ENCODE data around the gene TSPAN32.
"Not testable (repeated sequence)": the region's sequence is repeated elsewhere in the genome, so short reads cannot be mapped to it uniquely, and the experiment has no call there.

Gene TSPAN32

DNA sequence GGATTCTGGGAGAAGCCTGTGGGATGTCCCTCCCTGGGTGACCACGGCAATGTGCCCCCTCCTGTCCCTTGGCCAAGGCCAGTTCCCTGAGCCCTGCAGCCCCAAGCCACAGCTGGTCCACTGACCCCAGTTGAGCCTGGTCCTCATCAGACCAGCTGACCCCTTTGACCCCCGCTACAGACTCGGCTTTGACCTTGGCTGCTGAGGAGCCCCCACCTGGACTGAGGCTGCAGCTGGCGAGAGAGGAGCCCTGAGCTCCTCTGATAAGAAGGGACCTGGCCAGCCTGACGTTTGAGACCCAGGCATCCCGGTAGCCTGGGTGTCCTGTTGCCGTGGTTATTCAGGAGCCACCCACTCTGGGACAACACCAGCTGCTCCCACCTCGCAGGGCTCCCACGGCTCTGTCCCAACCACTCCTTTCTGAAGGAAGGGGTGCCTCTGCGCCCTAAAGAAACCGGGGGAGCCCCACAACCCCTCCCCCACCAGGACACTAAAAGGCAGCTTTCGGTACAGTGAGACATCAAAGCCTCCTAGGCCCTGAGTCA, 34.4 kb upstream of the TSPAN32 start:
- no peak for DNase-seq

DNA sequence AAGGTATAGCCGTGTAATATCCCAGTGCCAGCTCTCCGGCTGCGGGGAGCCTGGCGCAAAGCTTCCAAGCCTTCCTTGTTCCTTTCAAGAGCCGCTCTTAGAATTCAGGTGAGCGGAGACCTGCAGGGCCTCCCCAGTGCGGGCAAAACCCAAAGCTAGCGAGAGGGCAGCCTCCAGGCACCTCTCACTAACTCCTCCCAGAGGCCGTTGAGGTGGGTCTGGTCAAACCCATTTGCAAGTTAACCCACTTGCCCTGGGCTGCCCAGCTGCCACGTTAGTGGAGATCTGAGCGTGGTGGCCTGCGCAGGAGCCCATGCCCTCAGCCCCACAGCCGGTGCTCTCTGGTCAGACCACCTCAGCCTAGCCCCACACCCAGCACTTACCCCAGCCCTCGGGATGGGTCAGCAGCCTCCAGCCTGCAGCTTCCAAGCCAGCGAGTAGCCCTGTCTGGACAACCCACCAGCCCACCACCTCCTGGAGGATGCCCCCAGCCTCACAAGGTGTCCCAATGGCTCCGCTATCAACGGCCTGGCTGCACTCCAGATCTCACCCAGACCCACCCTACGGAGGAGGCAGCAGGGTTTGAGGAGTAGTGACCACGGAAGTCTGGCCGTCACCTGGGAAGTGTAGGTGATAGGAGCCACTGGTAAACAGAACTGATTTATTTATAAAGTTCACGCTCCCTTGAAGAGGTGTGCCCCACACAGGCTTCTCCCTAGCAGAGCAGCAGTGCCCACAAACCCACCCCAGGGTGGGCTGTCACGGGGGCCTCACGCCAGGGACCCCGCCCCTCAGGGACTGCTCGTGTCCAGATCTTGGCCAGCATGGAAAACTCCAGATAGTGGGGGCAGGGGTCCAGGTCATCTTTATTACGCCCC, 33.7 kb upstream of the TSPAN32 start:
- DNase-seq, result no peak

DNA sequence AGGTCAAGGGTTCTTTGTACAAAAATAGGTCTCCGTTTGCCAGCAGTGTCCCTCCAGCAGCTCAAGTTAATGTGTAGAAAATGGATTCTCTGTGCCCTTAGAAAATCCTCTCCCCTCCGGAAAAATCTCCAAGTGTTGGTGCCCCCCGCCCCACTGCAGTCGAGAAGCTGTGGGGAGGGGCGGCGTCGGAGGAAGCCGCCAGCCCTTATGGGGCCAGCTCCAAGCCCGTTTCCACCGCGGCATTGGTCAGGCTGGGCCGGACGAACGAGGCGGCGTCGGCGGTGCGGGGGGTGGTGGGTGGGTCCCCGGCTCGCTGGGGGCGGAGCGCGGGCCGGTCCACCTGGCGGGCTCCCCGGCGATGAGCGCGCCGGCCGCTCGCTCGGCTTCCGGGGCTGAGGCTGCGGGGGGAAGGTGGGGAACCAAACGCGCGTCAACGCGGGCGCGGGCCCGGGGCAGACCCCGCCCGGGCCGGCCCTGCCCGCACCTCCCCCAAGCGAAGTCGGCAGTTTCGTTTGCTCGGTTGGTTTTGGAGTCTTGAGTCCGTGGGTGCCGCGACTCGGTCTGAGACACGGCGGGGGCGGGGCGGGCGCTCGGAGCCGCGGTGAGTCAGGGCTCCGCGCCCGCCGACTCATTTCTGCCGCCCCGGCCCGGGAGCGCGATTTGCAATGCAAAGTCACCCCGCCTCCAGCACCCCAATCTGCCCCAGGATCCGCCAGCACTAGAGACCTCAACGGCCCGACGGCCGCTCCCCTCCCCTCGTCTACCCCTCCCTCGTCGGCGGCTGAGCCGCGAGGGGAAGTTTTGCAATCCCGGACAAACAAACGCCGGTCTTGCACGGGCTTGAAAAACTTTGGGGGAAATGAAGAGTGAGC, 32.8 kb upstream of the TSPAN32 start:
- no peak for DNase-seq

DNA sequence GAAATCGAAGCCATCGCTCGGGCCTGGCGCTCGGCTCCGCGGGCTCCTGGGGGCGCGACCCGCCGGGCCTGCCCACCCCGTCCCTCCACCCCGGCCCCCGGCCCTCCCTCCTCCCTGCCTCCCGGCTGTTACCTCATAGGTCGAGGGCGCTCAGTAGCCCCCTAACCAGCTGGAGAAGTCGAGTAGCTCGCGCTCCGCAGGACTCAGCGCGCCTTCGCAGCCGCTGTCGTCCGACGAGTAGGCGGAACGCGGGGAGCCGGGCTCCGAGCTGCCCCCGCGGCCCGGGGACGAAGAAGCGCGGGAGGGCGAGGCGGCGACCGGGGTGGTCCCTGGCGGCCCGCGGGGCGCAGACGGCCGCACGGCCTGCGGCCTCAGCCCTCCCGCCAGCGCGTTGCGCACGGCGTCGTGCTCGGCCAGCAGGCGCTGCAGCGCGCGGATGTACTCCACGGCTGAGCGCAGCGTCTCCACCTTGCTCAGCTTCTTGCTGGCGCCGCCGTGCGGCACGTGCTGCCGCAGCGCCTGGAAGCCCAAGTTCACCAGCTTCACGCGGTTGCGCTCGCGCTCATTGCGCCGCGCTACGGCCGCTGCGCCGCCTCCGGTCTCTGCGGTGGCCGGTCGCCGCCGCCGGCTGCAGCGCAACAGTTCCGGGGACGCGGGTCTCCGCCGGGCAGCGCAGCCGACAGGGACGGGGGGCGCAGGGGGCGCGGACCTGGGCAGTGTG, 32.1 kb upstream of the TSPAN32 start:
- DNase-seq, result no peak

DNA sequence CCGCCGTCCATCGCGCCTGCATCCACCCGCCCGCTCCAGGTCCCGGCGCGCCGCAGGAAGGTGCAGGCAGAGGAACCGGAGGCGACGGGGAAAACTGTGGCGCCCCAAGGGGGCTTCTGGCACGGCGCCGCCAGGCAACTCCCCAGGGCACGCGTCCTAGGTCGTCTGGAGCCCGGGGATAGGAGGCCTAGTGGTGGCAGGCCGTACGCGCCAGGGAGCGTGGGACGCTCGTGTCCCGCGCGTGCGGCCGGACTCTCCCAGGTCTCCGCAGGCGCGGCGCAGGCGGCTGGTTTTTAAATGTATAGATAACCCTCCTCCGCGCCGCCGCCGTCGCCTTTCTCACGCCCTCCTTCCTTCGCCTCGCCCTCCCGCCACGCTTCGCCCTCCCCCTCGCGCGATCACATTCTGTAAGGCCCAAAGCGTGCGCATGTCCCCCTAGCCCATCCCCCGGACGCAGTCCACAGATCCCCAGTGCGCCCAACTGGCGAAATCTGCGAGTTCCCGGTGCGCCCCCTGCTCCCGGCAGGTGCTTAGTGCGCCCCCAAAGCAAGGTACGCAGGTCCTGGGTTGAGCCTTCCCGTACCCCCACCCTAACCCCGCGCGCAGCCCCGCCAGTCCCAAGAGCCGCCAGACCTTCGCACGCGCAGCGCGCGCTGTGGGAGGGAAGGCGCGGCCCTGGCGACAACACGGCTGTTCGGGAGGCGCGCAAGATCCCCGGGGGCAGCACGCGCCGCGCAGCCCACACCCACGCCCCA, 31.3 kb upstream of the TSPAN32 start, which contains the start of gene ASCL2:
Gene ASCL2 (minus strand): TSS at position 267 of the 755 bp plus-strand sequence. CDS start 256 bp downstream, at position 11.
- no peak for DNase-seq

DNA sequence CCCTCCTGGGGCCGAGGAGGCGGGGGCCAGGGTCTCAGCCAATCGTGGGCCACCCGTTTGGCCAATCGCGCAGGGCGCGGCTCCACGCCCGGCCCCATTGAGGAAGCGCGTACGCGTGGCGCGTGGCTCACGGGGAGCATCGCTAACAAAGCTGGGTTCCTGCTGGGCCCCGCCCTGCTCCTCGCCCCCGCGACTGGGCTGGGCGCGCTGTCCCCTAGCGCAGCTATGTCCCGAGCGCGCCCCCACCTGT, 30.8 kb upstream of the TSPAN32 start:
- no peak for DNase-seq

DNA sequence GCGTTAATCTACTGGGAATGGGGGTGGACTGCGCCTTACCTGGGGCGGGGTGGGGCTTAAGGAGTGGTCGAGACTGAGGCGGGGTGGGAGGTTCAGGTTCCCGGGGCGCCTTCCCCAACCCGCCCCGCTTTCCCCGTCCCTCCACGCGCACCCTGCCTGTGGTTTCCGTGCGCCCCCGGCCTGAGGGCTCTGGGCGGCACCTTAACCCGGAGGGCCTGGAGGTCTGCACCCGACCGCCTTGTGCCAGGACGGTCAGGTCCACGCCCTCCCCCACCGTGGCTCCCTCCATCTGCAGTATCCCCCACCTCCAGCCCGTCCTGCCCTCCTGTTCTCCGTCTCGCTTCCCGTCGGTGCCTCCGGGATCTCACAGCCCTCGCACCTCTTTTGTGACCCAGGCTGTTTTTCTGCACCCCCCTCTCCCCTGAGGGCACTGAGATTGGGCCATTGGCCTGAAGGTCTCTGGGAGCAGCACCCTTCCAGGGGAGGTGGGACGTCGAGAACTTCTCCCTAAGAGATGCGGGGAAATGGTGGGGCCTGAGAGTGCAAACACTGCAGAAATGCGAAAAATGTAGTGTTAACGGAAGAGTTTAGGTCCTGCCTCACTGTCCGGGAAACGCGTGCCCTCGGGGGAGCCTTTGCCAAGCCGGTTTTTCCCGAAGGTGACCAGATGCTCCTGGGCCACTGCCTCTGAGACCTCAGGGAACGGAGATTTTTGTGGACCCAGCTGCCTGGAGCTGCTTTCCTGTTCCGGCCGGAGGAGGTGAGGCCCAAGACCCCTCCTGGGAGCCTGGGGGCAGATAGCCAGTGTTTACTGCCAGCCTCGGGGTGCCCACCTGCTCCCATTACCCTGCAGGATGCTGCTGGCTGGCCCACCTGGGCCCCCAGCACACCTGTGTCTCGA, 30.2 kb upstream of the TSPAN32 start:
- DNase-seq, result no peak

DNA sequence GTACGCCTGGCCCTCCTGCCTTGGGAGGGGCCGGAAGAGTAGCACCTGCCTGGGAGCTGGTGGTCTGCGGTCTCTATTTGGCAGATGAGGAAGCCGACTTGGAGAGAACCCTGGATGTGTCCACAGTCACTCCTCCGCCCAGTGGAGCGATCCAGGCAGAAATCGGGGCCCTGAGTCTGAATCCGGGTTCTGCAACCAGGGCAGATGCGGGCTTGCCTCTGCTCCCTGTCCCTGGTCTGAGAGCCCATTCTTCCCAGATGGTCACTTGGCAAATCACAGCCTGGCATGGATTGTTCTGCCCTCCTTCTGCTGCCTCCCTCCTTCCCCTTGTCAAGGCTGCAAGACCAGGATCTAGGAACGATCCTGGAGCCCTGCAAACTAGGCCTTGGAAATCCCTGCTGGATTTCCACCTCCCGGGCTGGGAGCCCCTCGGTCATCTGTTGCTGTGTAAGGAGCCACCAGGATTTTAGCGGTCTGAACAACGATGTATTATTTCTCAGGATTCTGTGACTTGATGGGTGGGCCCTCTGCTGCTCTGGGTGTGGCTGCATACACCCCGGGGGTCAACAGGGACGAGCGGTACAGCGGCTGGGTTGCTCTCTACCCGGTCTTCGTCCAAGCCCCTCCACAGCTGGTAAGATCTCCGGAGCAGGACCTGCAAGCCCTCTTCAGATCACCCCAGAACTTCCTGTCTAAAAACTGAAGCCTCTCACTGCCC, 29.4 kb upstream of the TSPAN32 start:
- DNase-seq, result no peak

DNA sequence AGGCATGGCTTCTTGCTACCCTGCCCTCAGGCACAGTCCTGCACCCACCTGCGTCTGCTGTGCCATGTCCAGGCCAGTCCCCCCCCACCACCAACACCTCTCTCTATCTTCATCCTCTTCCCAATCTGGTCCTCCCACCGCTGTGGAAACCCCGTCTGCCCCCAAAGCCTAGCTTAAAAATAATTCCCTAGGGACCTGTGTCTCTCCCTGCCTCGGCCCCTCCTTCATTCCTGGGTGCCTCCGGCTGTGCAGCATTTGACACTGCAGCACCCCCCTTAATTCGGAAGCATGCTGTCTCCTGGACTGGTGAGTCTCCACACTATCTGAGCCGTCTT, 28.9 kb upstream of the TSPAN32 start:
- no peak for DNase-seq

DNA sequence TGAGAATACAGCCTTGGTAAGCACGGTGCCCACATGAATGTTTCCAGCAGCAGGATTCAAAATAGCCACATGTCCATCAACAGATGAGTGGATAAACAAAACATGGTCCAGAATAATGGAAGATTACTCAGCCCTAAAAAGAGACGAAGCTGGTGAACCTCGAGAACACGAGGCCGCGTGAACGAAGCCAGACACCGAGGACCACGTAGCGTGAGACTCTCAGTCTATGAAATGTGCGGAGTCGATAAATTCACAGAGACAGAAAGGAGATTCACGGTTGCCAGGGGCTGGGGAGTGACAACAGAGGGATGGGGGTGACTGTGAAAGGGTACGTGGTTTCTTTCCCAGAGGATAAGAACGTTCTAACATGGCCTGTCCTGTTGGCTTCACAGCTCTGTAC, 28.5 kb upstream of the TSPAN32 start:
- DNase-seq, result no peak

DNA sequence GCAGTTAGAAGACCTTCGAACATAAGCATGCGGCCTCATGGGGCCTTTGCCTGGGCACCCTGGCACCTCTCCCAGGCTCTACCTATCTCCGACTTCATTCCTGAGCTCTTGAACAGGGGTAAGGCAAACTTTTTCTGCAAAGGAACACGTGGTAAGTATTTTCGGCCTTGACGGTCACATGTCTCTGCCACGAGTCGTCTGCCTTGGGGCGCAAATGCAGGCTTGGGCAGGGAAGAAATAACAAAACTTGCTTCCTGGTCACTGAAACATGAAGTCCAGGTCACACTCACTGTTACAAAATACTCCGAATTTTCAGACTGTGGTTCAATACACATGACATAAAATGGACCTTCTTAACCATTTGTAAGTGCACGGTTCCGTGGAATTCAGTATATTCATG, 28.0 kb upstream of the TSPAN32 start:
- no peak for DNase-seq

DNA sequence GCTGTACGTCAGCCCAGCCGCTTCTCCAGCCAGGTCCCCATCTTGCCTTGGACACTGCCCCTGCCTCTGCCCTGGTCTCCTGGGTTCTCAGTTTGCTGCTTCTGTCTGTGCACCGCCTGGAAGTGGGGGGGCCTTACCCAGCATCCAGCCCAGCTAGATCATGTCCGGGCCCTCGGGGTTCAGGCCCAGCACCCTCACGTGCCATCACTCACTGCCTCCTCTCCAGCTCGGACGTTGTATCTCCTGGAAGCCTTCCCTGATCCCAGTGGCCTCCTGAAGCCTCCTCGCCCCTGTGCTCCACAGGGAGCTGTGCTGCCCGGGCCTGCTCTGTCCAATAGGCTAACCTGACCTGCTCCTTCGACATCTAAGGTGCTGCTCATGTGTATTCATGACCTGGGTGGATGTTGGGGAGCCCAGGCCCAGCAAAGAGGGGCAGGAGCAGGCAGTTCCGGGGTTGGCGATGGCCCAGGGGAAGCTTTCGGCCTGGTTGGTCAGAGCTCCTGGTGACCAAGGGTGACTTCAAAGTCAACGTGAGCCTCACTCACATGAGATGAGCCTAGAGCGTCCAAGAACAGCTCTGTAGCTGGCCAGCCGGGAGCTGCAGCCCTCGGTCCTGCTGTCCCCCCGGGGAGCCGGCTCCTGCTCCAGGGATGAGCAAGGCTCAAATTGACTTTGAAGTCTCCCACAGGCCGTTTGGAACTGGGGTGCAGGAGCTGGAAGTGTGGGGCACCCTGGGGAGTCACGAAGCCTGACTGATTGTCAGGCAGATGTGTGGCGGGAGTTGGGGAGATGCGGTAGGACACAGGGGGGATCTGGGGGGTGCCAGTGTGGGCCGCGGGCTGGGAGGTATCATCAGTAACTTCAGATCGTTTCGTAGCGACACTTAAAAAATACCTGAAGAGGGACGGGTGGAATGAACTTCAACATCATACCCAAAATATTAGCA, 26.2 kb upstream of the TSPAN32 start:
- DNase-seq, result no peak

DNA sequence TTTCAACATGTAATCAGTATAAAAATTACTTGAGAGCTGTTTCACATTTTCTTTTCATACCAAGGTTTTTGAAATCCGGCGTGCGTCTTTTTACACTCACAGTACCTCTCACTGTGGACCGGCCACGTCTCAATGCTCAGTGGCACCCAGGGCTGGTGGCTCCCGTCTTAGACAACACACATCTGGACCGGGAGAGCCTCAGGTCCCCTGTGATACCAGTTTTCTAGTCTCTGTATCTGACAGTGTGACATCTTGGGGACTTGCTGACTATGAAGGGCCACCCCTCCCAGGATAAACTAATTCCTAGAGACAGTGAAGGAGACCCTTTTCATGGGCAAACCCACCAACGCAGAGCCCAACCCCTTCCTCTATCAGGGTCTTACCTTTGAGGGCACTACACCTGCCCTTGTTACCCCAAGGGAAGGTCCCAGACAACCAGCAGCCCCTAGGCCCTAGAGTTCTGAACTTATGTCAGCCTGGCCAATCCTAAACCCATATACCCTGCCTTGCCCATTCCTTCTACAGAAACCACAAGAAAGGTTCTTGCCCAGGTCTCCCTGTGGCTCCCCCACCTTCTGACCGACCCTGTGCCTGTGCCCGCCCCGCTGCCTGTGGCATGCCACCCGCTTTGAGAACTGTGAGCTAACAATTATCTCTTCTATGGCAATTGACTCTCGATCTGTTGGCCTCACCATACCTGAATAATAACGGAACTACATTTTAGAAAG, 25.4 kb upstream of the TSPAN32 start:
- DNase-seq, result no peak

DNA sequence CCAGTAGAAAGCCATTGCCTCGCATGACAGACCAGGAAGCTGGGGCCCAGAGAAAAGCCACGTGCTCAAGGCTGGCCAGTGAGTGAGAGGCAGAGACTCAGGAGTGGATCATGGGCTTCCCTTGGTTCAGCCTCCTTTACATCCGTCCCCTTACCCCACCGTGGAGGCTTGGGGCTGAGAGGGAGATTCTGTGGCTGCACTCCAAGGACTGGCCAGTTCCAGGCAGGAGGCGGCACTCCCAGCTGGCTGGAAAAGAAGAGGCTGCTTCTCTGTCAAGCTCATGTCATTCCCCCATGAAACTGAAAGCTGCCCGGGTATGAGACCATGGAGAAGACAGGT, 24.8 kb upstream of the TSPAN32 start:
- DNase-seq, result no peak

DNA sequence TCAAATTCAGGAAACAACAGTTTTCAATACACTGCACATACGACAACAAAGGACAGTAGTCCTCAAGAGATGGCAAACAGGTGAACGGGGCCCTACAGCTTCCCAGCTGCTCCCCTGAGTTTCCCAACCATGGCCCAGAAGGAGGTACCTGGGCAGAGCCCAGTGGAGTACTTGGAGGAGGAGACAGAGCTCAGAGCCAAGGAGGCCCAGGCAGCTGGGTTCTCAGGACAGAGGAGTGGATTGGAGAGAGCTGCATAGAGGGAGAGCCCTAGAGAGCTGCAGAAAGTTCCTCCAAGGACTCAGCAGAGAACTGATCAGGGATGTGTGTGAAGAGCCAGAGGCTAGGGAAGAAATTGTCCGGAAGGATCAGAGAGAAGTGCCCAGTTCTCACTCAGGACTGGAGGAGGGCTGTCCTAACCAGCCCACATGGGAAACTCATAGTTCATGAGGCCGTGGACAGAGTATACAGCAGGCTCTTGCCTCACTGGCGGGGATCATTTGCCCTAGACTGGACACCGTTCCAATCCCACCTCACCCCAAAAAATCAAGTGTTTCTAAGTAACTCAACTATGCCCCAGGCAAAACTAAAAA, 23.8 kb upstream of the TSPAN32 start:
- no peak for DNase-seq

DNA sequence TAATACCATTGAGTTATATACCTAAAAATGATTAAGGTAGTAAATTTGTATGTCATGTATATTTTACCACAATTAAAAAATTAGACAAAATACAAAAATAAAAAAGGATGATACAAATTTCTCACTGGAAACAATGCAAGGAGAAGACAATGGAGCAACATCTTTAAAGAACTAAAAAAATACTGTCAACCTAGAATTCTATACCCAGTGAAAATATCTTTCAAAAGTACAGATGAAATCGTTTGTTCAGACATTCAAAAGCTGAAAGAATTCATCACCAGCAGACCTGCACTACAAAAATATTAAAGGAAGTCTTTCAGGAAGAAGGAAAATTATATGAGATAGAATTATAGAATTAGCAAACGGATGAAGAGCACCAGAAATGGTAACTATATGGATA, 21.6 kb upstream of the TSPAN32 start:
- no peak for DNase-seq

DNA sequence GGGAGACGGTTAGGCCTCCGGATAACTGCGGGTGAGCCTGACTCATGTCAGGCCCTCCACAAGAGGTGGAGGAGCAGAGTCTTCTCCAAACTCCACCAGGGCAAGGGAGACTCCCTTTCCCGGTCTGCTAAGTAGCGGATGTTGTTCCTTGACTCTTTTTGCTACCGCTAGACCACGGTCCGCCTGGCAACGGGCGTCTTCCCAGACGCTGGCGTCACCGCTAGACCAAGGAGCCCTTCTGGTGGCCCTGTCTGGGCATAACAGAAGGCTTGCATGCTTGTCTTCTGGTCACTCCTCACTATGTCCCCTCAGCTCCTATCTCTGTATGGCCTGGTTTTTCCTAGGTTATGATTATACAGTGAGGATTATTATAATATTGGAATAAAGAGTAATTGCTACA, 15.5 kb upstream of the TSPAN32 start:
- DNase-seq, result not testable (repeated sequence)

DNA sequence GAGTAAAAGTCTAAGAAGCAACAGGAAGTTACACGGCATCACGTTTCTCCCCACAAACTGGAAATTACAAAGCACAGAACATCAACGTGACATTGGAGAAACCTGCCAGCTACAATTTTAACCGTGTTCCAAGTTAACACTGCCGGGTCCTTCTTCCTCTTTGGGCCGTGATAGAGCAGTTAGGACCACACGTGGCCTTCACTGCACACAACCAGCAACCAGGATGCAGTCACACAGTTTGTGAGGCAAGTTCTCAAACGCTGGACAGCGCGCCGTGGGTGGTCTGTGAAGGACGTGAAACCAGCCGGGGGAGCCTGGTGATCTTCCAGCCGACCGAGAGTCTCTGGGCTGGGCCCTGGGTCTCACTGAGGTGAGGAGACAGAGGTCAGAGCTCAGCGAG, 14.7 kb upstream of the TSPAN32 start:
- no peak for DNase-seq

DNA sequence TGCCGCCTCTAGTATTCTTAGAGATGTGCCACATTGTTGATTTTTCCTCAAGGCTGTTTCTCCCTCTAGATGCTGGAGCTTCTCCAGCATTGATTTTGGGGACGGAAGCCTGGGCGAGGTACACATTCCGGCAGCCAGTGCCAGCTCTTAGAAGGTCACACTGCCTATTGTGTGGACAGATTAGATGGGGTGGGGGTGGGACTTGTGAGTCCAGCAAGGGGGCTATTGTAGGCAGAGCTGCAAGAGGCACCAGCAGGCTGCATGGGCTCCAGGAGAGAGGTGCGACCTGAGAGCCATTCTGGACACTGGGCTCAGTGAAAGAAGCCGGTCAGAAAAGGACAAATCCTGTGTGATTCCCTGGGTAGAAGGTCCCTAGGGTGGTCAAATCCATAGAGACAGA, 12.5 kb upstream of the TSPAN32 start:
- DNase-seq, result no peak
